ENCODE data around the gene TEX26. TPM values are rescaled to one million over a fixed set of nuclear protein-coding genes. Genes with fewer than 3 reads are reported as not detected.

TEX26 gene
- total RNA-seq, 4 donors from 2014 or later = 1.2 TPM; not detected in 3

DNA sequence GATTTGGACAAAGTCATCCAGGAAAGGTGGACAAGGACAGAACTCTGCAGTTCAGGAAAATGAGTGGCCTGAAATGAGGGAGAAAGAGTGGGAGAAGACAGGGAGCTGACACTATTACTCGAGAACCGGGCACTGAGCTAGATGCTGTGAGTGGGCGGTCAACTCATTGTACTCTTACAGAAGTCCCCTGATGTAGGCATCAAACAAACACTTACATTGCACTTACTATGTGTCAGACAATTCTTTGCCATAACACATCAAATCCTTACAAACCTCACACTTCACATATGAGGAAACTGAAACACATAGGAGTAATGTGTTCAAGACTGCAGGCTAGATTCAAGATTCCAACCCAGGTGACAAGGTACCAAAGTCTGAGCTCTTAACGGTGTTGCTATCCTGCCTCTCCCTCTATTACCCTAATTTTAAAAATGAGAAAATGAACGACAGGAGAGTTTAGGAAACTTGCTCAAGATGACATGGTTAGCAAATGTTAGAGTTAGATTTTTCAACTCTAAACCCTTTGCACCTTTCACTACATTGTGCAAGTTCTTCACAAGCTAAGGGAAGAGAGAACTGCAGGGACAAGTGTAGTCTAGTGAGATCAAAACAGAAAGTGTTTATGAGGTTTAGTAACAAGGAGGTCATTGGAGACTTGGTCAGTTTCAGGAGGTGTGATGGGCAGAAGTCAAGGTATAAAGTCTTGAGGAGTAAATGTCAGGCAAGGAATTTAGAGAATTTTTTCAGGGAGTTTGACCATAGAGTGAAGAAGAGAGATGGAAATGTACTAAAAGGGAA is 31.3 kb upstream of the TEX26 start:
- H3K27me3 ChIP-seq = no peaks in the 10 kb centered on the region
- intact Hi-C loops (cut with DNase I; ENCODE audit: low total_unique reads) = no loop called here
- no peaks in the 10 kb centered on the region for H3K9me3 ChIP-seq
- H3K27ac ChIP-seq = no peak overlapping the region
- H3K4me3 ChIP-seq = no peak overlapping the region
- no peaks in the 10 kb centered on the region for H3K36me3 ChIP-seq
- TF ChIP-seq, protein P1, sequence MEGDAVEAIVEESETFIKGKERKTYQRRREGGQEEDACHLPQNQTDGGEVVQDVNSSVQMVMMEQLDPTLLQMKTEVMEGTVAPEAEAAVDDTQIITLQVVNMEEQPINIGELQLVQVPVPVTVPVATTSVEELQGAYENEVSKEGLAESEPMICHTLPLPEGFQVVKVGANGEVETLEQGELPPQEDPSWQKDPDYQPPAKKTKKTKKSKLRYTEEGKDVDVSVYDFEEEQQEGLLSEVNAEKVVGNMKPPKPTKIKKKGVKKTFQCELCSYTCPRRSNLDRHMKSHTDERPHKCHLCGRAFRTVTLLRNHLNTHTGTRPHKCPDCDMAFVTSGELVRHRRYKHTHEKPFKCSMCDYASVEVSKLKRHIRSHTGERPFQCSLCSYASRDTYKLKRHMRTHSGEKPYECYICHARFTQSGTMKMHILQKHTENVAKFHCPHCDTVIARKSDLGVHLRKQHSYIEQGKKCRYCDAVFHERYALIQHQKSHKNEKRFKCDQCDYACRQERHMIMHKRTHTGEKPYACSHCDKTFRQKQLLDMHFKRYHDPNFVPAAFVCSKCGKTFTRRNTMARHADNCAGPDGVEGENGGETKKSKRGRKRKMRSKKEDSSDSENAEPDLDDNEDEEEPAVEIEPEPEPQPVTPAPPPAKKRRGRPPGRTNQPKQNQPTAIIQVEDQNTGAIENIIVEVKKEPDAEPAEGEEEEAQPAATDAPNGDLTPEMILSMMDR (IDR thresholded peaks at IDR 0.05) = no peak
- no peak for TF ChIP-seq POLR2A (IDR thresholded peaks at IDR 0.05)
- DNase-seq = no peak
- H3K4me1 ChIP-seq = no peaks in the 10 kb centered on the region

DNA sequence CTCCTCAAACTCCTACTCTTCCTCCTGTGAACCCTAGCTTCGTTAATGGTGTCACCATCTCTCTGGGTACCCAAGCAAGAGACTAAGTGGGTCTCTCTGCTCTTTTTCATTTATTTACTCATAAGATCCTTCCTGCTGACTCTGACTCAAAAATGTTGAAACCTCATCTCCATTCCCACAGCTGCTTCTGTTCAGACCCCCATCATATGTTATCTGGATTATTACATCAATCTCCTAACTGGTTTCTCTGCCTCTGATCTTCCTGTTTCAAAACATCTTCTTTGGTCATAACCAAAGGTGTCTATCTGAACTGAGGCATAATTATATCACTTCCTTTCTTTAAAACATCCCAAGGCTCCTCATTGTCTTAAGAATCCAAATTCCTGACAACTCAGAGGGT is 28.4 kb upstream of the TEX26 start:
- Histone ChIP-seq H3K4me3 (no peak overlapping the region), H3K9me3 (no peaks in the 10 kb centered on the region), H3K27ac (no peak overlapping the region), H3K4me1 (no peaks in the 10 kb centered on the region), H3K27me3 (no peaks in the 10 kb centered on the region), H3K36me3 (no peaks in the 10 kb centered on the region)
- intact Hi-C loops (cut with DNase I; ENCODE audit: low total_unique reads) = no loop called here
- DNase-seq = no peak
- no peak for TF ChIP-seq POLR2A (IDR thresholded peaks at IDR 0.05)
- TF ChIP-seq, protein P1 (IDR thresholded peaks at IDR 0.05) = no peak

DNA sequence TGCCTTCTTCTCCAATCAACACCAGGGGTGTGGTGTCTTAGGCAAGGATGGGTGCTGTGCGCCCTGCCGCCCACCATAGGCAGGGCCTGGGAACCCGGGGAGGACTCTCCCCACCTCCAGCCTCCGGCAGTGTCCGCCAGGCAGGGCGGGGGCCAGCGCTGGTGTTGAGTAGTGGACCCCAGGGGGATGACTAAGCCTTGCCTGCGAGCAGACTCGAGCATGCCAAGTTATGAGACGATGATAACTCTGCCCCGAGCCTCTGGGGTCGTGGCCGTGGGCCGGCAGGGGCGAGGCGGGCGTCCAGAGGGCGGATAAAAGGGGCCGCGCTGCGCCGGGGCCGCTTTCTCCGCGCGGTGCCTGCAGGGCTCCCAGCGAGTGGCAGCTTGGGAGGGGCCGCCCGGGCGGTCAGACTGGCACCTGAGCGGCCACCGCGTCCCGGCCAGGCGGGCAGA is 26.5 kb upstream of the TEX26 start, which contains the start of gene MEDAG:
Gene MEDAG (plus strand): TSS at position 340 of the 452 bp plus-strand sequence. CDS start 245 bp downstream, outside the sequence.
- no peak for TF ChIP-seq POLR2A (IDR thresholded peaks at IDR 0.05)
- TF ChIP-seq, protein P1 (IDR thresholded peaks at IDR 0.05) = no peak
- peak; percentile 81 for DNase-seq

DNA sequence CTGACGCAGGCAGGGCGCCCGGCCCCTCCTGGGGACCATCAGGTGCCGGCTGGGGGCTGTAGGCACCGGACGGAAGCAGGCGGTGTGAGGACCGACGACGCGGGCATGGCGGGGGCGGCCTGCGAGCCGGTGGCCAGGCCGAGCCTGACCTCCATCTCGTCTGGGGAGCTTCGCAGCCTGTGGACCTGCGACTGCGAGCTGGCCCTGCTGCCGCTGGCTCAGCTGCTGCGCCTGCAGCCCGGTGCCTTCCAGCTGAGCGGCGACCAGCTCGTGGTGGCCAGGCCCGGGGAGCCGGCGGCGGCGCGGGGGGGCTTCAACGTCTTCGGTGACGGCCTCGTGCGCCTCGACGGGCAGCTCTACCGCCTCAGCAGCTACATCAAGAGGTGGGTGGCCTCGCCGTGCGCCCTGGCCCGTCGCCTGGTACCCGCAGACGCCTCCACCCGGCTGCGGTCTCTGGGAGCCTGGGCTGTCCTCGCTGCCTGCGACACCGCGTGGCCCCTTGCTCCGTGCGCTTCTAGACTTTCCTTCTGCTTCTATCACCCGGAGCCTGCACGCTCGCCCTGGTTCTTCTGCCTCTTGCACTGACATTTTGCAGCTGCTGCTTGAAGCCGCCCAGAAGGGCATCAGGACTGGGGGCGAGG is 25.9 kb upstream of the TEX26 start:
- no peaks in the 10 kb centered on the region for H3K4me1 ChIP-seq

More for the DNA sequence above, 26.5 kb upstream of the TEX26 start, which contains the start of gene MEDAG:
- Histone ChIP-seq H3K4me3 (peak within 1 kb of the TSS; percentile 36 to 43), H3K4me1 (no peaks in the 10 kb centered on the region), H3K9me3 (no peaks in the 10 kb centered on the region), H3K27ac (peak within 1 kb of the TSS; percentile 84 to 87), H3K27me3 (no peaks in the 10 kb centered on the region), H3K36me3 (no peaks in the 10 kb centered on the region)
- intact Hi-C loops (cut with DNase I; ENCODE audit: low total_unique reads) = no loop called here

More for the DNA sequence above, 25.9 kb upstream of the TEX26 start:
- TF ChIP-seq, protein P1 (IDR thresholded peaks at IDR 0.05) = no peak
- TF ChIP-seq POLR2A (IDR thresholded peaks at IDR 0.05) = no peak
- peak in 1 of 2 donors; percentile 33 for DNase-seq
- peak overlapping the region; percentile 36 to 43 for H3K4me3 ChIP-seq
- intact Hi-C loops (cut with DNase I; ENCODE audit: low total_unique reads) = no loop called here
- no peaks in the 10 kb centered on the region for H3K9me3 ChIP-seq
- no peaks in the 10 kb centered on the region for H3K27me3 ChIP-seq
- H3K36me3 ChIP-seq = no peaks in the 10 kb centered on the region
- peak overlapping the region; percentile 84 to 87 for H3K27ac ChIP-seq
